Neuronal stem cell (in vitro differentiated cells): ENCODE measurements around the gene SPRN.
"Not testable (repeated sequence)": the region's sequence is repeated elsewhere in the genome, so short reads cannot be mapped to it uniquely, and the experiment has no call there.

Source experiments
- DNase-seq: peaks from one replicate; pipeline ENCODE4 v3.0.0-alpha.2; 2013; ENCODE audit warnings: low spot score
- H2AFZ ChIP-seq: one replicate; pipeline ENCODE4 v1.6.1; 2013; ENCODE audit warnings: mild to moderate bottlenecking, low read length, inconsistent platforms
- H2AK5ac ChIP-seq: 2 replicates; pipeline ENCODE4 v1.6.1; 2013; ENCODE audit warnings: low read depth, mild to moderate bottlenecking, inconsistent platforms, low read length, moderate library complexity, mixed read lengths
- H2BK120ac ChIP-seq: 2 replicates; pipeline ENCODE4 v1.6.1; 2013; ENCODE audit warnings: low read depth, mild to moderate bottlenecking, inconsistent platforms, low read length, moderate library complexity, mixed read lengths
- H2BK12ac ChIP-seq: one replicate; pipeline ENCODE4 v1.6.1; 2013; ENCODE audit warnings: low read length, inconsistent platforms
- H2BK15ac ChIP-seq: 2 replicates; pipeline ENCODE4 v1.6.1; 2013; ENCODE audit warnings: mild to moderate bottlenecking, low read length, inconsistent platforms, mixed read lengths
- H2BK5ac ChIP-seq: one replicate; pipeline ENCODE4 v1.6.1; 2013; ENCODE audit warnings: inconsistent platforms, mild to moderate bottlenecking, low read length, moderate library complexity
- H3K14ac ChIP-seq: one replicate; pipeline ENCODE4 v1.6.1; 2013; ENCODE audit warnings: low read length, inconsistent platforms
- H3K18ac ChIP-seq: 2 replicates; pipeline ENCODE4 v1.6.1; 2013; ENCODE audit warnings: low read length, inconsistent platforms
- H3K23ac ChIP-seq: 2 replicates; pipeline ENCODE4 v1.6.1; 2013; ENCODE audit warnings: low read depth, mild to moderate bottlenecking, mixed read lengths, low read length, inconsistent platforms; ENCODE audit not compliant: poor library complexity
- H3K27ac ChIP-seq: replicated peaks from 3 replicates; pipeline ENCODE4 v1.5.1; 2013; ENCODE audit warnings: low read length, inconsistent platforms
- H3K27me3 ChIP-seq, 3 experiments: 2 replicates each; pipeline ENCODE4 v1.6.1; 2013; ENCODE audit warnings: low read length in 3 of 3, mild to moderate bottlenecking in 2 of 3, inconsistent platforms in 1 of 3, low read depth in 1 of 3, mixed read lengths in 1 of 3, moderate library complexity in 1 of 3; ENCODE audit not compliant: control insufficient read depth in 3 of 3, insufficient read depth in 3 of 3
- H3K36me3 ChIP-seq, 2 donors: replicated peaks in 1 of 2; 2 replicates each; pipeline ENCODE4 v1.6.1; 2013; ENCODE audit warnings: low read length in 2 of 2; ENCODE audit not compliant: control insufficient read depth in 2 of 2, insufficient read depth in 2 of 2
- H3K4ac ChIP-seq: 2 replicates; pipeline ENCODE4 v1.6.1; 2013; ENCODE audit warnings: inconsistent platforms, mild to moderate bottlenecking, low read length, moderate library complexity
- H3K4me1 ChIP-seq, 2 donors: 1 replicate in 1 of 2; 2 replicates in 1 of 2; pipeline ENCODE4 v1.6.1; 2013; ENCODE audit warnings: low read length in 2 of 2, low read depth in 1 of 2; ENCODE audit not compliant: control insufficient read depth in 2 of 2, insufficient read depth in 1 of 2
- H3K4me2 ChIP-seq: one replicate; pipeline ENCODE4 v1.6.1; 2013; ENCODE audit warnings: mild to moderate bottlenecking, low read length, inconsistent platforms; ENCODE audit not compliant: insufficient read depth, poor library complexity, severe bottlenecking
- H3K4me3 ChIP-seq, 2 donors: 2 replicates each; pipeline ENCODE4 v1.5.1; 2013; ENCODE audit warnings: low read length in 2 of 2, mild to moderate bottlenecking in 2 of 2, inconsistent platforms in 1 of 2, moderate library complexity in 1 of 2
- H3K79me1 ChIP-seq: one replicate; pipeline ENCODE4 v1.6.1; 2013; ENCODE audit warnings: low read depth, mild to moderate bottlenecking, inconsistent platforms, low read length, moderate library complexity
- H3K9ac ChIP-seq: one replicate; pipeline ENCODE4 v1.6.1; 2013; ENCODE audit warnings: mild to moderate bottlenecking, low read depth, low read length, inconsistent platforms; ENCODE audit not compliant: poor library complexity
- H3K9me3 ChIP-seq, 2 donors: replicated peaks in 1 of 2; 2 replicates each; pipeline versions ENCODE3 to v1.6.1; 2013; ENCODE audit warnings: low read length in 2 of 2, mild to moderate bottlenecking in 2 of 2, inconsistent platforms in 1 of 2, low read depth in 1 of 2, mixed read lengths in 1 of 2, moderate library complexity in 1 of 2; ENCODE audit not compliant: control insufficient read depth in 2 of 2, insufficient read depth in 1 of 2
- H4K8ac ChIP-seq: one replicate; pipeline ENCODE4 v1.6.1; 2013; ENCODE audit warnings: low read depth, mild to moderate bottlenecking, inconsistent platforms, low read length, moderate library complexity
- H4K91ac ChIP-seq: one replicate; pipeline ENCODE4 v1.6.1; 2013; ENCODE audit warnings: low read length, low read depth, mild to moderate bottlenecking, inconsistent platforms; ENCODE audit not compliant: poor library complexity
- WGBS, 2 donors: extraction: QIAGEN DNeasy Blood & Tissue Kit; methylation state at CpG; one replicate each; pipeline ENCODE4 v1.1.7; 2013; ENCODE audit warnings: missing lambda C conversion rate in 2 of 2, mixed read lengths in 1 of 2; ENCODE audit not compliant: insufficient read length in 2 of 2, insufficient replicate concordance in 1 of 2; ENCODE audit errors: extremely low coverage in 2 of 2; 5-methylcytosine and 5-hydroxymethylcytosine counted together

The SPRN gene

GRCh38 chr10:133376183-133376582 is 48.2 kb downstream of the SPRN start:
- H3K79me1 ChIP-seq: peaks cover 11% of the 10 kb centered on the region
- H3K27me3 ChIP-seq: peaks cover 0 to 15% (median 8%) of the 10 kb centered on the region in 3 experiments
- not testable (repeated sequence) for H2BK5ac ChIP-seq, H3K18ac ChIP-seq, H3K9ac ChIP-seq, H3K36me3 ChIP-seq, H2BK120ac ChIP-seq, H4K8ac ChIP-seq, H2AK5ac ChIP-seq, H3K14ac ChIP-seq, H2BK15ac ChIP-seq, H2BK12ac ChIP-seq, DNase-seq, H3K27ac ChIP-seq, H2AFZ ChIP-seq, H3K4ac ChIP-seq, H3K4me3 ChIP-seq, H3K4me2 ChIP-seq, H3K9me3 ChIP-seq, H3K23ac ChIP-seq, H4K91ac ChIP-seq
- WGBS, 2 donors: no CpG with 5 or more reads among the region's 5 CpGs
- peaks cover 7 to 11% of the 10 kb centered on the region in 2 donors for H3K4me1 ChIP-seq

- Histone ChIP-seq H3K36me3 (peaks cover 6 to 13% of the 10 kb centered on the region in 2 donors), H3K9me3 (peaks cover 0 to 1% of the 10 kb centered on the region in 2 donors), H3K27me3 (peaks cover 0 to 15% (median 8%) of the 10 kb centered on the region in 3 experiments), H2BK12ac (no peak overlapping the region), H3K4me1 (peaks cover 7 to 11% of the 10 kb centered on the region in 2 donors), H4K8ac (no peak overlapping the region), H3K18ac (no peak overlapping the region), H2AFZ (no peak overlapping the region), H4K91ac (no peak overlapping the region), H3K23ac (no peak overlapping the region), H3K4me3 (no peak overlapping the region), H3K14ac (no peak overlapping the region), H2AK5ac (no peak overlapping the region), H2BK120ac (no peak overlapping the region), H3K9ac (no peak overlapping the region), H3K4ac (no peak overlapping the region), H3K27ac (no peak overlapping the region), H2BK5ac (no peak overlapping the region), H3K4me2 (no peak overlapping the region), H2BK15ac (no peak overlapping the region), H3K79me1 (peaks cover 8% of the 10 kb centered on the region)
- DNase-seq: no peak
- WGBS, 2 donors: no CpG with 5 or more reads among the region's 12 CpGs
These were observed 48.9 kb downstream of the SPRN start for GRCh38 chr10:133375357-133376115.

- Histone ChIP-seq H3K79me1 (peaks cover 4% of the 10 kb centered on the region), H2BK5ac (no peak within 1 kb of the TSS), H2AFZ (peak within 1 kb of the TSS; percentile 94), H2BK15ac (no peak within 1 kb of the TSS), H3K4me1 (peaks cover 4 to 11% of the 10 kb centered on the region in 2 donors), H3K4me3 (peak within 1 kb of the TSS; percentile 94 to 100), H3K4ac (no peak within 1 kb of the TSS), H3K36me3 (peaks cover 24 to 34% of the 10 kb centered on the region in 2 donors), H3K9ac (peak within 1 kb of the TSS; percentile 99), H4K91ac (no peak within 1 kb of the TSS), H2BK12ac (no peak within 1 kb of the TSS), H2BK120ac (no peak within 1 kb of the TSS), H4K8ac (no peak within 1 kb of the TSS), H3K27ac (no peak within 1 kb of the TSS), H3K9me3 (peaks cover 0 to 4% of the 10 kb centered on the region in 2 donors), H2AK5ac (peak within 1 kb of the TSS; percentile 91), H3K23ac (peak within 1 kb of the TSS; percentile 89), H3K4me2 (peak within 1 kb of the TSS; percentile 54), H3K18ac (peak within 1 kb of the TSS; percentile 100), H3K14ac (peak within 1 kb of the TSS; percentile 38), H3K27me3 (peaks cover 0 to 15% (median 8%) of the 10 kb centered on the region in 3 experiments)
- no CpG with 5 or more reads among the region's 89 CpGs for WGBS, 2 donors
- peak; percentile 95 for DNase-seq
These were observed 51.0 kb downstream of the SPRN start, which contains the start of gene ECHS1 for GRCh38 chr10:133373174-133374090. Gene ECHS1 (minus strand): TSS chr10:133373354. CDS start chr10:133373333, 21 bp downstream.
